ENCODE measurements around the gene TBXAS1.

The TBXAS1 gene

GRCh38 chr7:139855498-139856270 lies 26.6 kb downstream of the TBXAS1 start:
- DNase-seq (ENCODE audit: low read depth): no peak

DNA sequence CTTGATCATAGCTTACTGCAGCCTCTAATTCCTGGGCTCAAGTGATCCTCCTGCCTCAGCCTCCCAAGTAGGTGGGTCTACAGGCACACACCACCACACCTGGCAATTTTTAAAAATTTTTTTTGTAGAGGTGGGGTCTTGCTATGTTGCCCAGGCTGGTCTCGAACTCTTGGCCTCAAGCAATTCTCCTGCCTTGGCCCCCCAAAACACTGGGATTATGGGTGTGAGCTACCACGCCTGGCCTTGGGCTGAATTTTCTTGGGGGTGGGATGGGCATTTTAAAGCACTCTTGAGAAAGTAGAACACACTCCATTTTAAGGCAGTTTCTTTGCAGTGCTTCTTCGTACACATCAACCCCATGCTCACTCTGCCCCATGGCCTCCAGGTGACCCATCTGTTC lies 28.7 kb downstream of the TBXAS1 start:
- no peak for DNase-seq (ENCODE audit: low read depth)

DNA sequence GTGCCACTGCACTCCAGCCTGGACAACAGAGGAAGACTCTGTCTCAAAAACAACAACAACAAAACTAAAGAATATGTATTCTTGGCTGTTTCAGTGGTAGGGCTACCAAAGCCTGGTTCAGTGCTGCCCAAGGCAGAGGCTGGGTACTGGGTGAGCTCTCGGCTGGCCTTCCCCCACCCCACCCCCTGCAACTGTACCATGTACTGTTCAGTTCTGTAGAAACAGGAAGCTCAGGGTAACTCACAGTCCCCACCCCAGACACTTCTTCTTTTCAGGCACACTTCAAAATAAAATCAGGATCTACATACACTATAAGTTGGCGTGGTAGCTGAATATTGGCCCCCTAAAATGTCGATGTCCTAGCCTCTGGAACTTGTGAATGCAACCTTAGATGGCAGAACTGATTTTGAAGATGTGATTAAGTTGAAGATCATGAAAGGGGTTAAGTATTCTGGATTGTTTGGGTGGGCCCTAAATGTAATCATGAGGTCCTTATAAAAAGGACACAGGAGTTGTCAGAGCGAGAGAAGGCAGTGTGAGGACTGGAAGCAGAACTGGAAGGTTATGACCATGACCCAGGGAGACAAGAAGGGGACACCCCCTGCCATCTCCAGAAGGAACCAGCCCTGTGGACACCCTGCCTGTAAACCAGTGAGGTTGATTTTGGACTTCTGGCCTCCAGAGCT lies 31.2 kb downstream of the TBXAS1 start:
- DNase-seq (ENCODE audit: low read depth): no peak

- no peak for DNase-seq (ENCODE audit: low read depth)
Measured at GRCh38 chr7:139861803-139862202, 32.7 kb downstream of the TBXAS1 start.

DNA sequence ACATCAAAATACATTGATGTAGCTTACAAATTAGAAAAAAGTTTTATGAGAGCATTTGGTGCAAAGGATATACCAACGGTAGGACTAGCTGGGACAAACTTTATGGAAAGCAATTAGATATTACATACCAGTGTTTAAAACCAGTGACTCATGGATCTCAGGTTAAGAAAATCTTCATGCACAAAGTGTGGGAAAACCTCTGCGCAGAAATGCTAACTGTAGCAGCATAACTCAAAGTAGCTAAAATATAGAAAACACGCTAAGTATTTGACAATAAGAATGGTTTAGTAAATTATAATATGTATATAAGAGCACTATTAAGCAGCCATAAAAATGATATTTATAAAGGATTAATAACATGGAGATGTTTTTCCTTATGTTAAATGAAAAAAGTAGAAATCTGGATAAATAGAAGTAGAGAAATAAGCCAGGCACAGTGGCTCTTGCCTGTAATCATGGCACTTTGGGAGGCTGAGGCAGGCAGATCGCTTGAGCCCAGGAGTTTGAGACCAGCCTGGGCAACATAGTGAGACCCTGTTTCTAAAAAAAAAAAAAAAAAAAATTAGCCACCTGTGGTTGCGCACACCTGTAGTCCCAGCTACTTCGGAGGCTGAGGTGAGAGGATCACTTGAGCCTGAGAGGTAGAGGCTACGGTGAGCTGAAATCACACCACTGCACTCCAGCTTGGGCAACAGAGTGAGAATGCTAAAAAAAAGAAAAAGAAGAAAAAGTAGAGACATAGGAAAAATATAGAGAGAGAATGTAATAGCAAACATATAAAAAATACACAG lies 37.2 kb downstream of the TBXAS1 start:
- DNase-seq (ENCODE audit: low read depth): no peak

DNA sequence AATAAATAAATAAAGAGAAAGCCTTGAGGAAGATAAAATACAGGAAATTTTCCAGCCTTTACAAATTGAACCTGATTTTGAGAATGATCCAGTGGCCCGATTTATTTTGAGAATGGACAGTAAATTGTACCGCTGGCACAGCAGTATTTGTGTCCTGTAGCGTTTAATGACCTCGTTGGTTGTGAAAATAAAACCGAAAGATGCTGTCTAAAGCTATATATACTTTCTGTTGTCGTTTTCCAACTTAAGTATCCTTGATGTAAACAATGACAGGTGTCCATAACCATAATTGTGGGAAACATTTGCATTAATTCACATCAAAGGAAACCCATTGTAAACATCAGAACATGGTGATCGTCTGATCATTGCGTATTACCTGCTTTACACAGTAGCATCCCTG lies 38.8 kb downstream of the TBXAS1 start:
- no peak for DNase-seq (ENCODE audit: low read depth)

DNA sequence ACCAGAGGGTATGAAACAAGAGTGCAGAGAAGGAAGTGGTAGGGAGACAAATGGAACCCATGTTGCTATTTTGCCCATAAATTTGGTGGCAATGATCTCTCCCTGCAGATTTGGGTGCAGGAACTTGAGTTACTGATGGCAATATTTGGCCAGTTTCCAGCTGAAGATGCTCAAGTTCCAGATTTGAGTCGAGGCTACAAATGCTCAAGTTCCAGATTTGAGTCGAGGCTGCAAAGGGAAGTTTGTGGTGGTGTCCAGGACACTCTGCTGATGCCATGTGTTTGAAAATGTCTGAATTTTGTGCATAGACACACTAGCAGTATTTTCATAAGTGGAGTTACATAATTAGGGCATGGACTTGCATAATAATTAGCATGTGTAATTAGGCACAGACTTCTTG lies 40.8 kb downstream of the TBXAS1 start:
- no peak for DNase-seq (ENCODE audit: low read depth)

DNA sequence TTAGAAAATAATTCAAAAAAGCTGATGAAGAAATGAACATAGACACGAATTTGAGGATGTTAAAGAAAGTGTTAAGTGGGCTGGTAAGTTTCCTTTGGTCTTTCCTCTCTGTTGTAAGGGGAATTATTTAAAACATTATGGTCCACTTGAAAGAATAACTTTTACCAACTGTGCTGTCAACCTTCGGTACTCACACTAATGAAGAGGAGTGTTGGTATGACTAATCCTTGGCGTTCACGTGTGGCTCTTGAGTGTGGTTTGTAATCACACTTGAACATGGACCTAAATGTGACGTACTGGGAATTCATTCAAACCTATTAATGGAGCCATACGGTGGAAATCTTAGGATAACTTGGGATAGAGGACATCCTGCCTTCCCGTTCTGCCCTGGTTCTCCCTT lies 41.3 kb downstream of the TBXAS1 start:
- DNase-seq (ENCODE audit: low read depth): no peak

- DNase-seq (ENCODE audit: low read depth): no peak
Measured at GRCh38 chr7:139871331-139871730, 42.3 kb downstream of the TBXAS1 start.

DNA sequence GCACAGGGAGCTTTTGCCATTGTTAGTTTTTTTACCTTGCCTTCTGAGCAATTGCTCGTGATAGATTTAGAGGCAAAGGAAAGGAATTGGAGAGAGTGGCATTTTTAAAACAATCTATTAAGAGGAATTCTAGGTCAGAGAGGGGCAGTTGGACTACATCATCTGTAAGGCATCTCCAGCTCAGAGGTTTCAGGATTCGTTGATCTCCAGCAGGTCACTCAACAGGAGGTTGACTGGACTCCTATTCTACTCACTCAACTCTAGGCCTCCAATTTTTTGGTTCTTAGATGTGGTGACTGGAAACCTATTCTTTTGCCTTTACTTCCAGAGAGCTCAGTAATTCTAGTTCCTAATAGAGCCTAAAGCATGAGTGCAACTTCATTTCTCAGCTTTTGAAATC lies 42.8 kb downstream of the TBXAS1 start:
- DNase-seq (ENCODE audit: low read depth): no peak

DNA sequence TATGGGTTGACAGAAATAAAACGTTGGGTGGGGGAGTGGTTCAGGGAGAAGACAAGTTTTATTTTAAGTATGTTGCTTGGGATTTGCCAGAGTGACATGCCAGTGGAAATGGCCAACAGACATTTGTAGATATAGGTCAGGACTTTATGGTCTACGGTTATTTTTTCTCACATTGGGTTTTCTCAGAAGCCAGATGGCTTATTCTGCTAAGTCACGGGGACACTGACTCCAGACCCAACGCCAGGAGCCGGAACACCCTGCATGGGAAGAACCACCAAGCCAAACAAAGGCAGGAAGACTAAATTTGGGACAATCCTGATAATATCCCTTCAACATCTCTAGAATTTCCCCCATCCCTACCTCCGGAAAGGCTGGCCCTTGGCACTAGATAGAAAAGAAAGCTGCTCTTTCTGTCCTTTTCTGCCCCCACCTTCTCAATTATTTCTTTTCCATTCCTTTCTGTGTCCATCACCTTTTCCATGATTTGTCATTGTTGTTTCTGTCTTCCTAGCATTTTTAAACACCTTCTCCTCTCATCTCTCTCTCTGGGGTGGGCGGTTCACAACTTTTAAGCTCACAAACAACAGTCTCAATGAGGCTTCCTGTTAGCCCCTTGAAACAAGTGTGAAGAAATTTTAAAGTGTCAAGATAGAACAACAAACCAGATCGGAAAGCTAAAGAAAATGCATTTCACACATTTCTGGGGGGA lies 44.7 kb downstream of the TBXAS1 start:
- no peak for DNase-seq (ENCODE audit: low read depth)

GRCh38 chr7:139874302-139874629 lies 45.2 kb downstream of the TBXAS1 start:
- DNase-seq (ENCODE audit: low read depth): no peak

DNA sequence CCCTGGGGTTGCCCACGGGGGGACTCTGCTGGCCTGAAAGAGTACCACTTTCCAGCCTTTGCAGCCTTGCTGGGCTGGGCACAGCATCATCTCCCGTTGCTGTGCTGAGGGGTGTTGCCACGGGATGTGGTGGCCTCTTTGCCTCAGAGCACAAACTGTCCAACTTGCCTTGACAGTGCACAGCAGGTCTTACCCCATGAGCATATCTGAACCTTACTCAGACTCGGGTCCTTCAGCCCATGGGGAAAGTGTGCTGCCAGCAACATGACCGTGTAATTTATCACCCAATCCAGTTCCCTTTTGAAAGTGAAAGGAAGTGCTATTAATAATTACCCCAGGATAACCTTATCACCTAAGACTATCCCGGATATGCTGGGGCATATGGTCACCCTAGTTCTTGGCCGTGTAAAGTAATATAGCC lies 46.8 kb downstream of the TBXAS1 start:
- DNase-seq (ENCODE audit: low read depth): no peak

GRCh38 chr7:139876622-139877283 lies 47.7 kb downstream of the TBXAS1 start:
- no peak for DNase-seq (ENCODE audit: low read depth)

- DNase-seq (ENCODE audit: low read depth): no peak
Measured at GRCh38 chr7:139883814-139884213, 54.8 kb downstream of the TBXAS1 start.

GRCh38 chr7:139884441-139884840 lies 55.4 kb downstream of the TBXAS1 start:
- DNase-seq (ENCODE audit: low read depth): no peak

DNA sequence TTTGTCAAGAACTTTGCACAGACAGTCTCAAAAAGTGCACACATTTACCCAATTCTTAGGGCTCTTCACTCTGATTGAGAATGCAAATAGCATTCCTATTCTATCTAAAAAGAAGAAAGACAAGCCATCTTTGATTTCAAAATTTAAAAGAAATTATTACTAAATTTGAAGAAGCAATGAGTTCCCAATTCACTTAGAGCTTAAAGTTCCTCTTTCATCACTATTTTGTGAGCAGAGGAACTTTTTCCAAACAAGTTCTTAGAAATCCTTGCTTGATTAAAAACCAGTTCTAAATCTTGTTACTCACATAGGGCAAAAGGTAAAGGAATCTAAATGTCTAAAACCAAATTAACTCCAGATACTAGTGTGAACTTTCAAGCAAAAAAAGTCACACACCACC lies 56.4 kb downstream of the TBXAS1 start:
- no peak for DNase-seq (ENCODE audit: low read depth)

- no peak for DNase-seq (ENCODE audit: low read depth)
Measured at GRCh38 chr7:139886206-139886605, 57.1 kb downstream of the TBXAS1 start.

DNA sequence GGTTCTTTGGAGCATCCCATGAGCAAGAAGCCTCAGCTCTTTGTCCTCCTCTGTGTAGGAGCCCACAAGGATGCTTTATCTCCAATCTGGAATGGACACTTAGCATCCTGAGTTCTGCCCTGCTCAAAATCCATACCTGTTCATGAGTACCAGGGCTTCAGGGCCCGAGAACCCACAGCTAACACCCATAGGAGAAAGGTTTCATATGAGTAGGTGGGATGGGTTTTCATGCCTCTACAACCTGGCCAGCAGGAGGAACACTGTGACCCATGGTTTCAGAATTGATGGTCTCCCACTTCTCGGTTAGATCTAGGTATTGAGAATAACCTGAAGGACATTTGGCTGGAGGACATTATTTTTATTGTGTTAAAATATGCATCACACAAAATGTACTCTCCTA lies 57.8 kb downstream of the TBXAS1 start:
- no peak for DNase-seq (ENCODE audit: low read depth)

DNA sequence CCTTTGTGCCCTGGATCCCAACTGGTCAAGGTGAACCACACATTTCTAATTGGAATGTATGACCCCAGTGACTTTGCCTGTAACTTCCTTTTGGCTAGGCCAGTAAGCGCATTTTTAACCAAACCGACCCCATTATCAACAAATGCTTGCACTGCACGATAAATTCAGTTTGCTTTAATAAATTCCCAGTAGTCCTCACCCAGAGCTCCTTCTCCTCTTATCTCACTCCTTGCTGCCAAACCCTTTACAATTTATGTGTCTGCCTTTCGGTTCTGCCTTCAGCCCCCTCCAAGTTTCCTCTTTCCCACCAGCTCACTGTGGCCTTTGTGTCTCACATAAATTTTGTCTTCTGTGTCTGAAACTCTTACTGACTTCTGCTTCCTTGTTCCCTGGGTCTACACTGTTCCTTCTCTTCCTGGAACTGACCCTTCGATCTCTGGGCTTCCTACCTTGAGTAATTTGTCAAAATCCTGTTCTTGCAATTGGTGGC lies 59.0 kb downstream of the TBXAS1 start:
- no peak for DNase-seq (ENCODE audit: low read depth)

GRCh38 chr7:139889186-139889871 lies 60.3 kb downstream of the TBXAS1 start:
- no peak for DNase-seq (ENCODE audit: low read depth)

Measured in stimulated activated CD8-positive, alpha-beta memory T cell treated with anti-CD3 and anti-CD28 coated beads, Interleukin-15, amount 100 ng/mL, for 1 hour (primary cell).